H9 (cell line): ENCODE data around the gene ARMC9. TPM values are rescaled to one million over a fixed set of nuclear protein-coding genes. Genes with fewer than 3 reads are reported as not detected.

Experiments
- DNase-seq: peaks from one replicate; pipeline ENCODE4 v3.0.0-alpha.2; 2017
- H2AFZ ChIP-seq: one replicate; pipeline ENCODE4 v1.6.1; 2013; ENCODE audit warnings: mild to moderate bottlenecking, low read length, control low read depth, moderate library complexity
- H2AK5ac ChIP-seq: 2 replicates; pipeline ENCODE4 v1.6.1; 2013; ENCODE audit warnings: low read length, control low read depth, mixed read lengths; ENCODE audit not compliant: insufficient read length
- H2BK120ac ChIP-seq: one replicate; pipeline ENCODE4 v1.6.1; 2013; ENCODE audit warnings: low read depth, mild to moderate bottlenecking, low read length, control low read depth, inconsistent platforms; ENCODE audit not compliant: poor library complexity, severe bottlenecking
- H2BK12ac ChIP-seq: 2 replicates; pipeline ENCODE4 v1.6.1; 2013; ENCODE audit warnings: low read length, control low read depth, mixed read lengths, low read depth; ENCODE audit not compliant: insufficient read length
- H2BK15ac ChIP-seq: 2 replicates; pipeline ENCODE4 v1.6.1; 2013; ENCODE audit warnings: low read depth, low read length, control low read depth
- H2BK20ac ChIP-seq: one replicate; pipeline ENCODE4 v1.6.1; 2013; ENCODE audit warnings: low read depth, mild to moderate bottlenecking, low read length, control low read depth, inconsistent platforms; ENCODE audit not compliant: poor library complexity, severe bottlenecking
- H2BK5ac ChIP-seq: 2 replicates; pipeline ENCODE4 v1.6.1; 2013; ENCODE audit warnings: low read length, control low read depth, mixed read lengths; ENCODE audit not compliant: insufficient read length
- H3K14ac ChIP-seq: 2 replicates; pipeline ENCODE4 v1.6.1; 2013; ENCODE audit warnings: low read length, control low read depth; ENCODE audit not compliant: insufficient read depth
- H3K18ac ChIP-seq: 2 replicates; pipeline ENCODE4 v1.6.1; 2013; ENCODE audit warnings: low read depth, mild to moderate bottlenecking, mixed read lengths, low read length, control low read depth; ENCODE audit not compliant: insufficient read length
- H3K23ac ChIP-seq: 2 replicates; pipeline ENCODE4 v1.6.1; 2013; ENCODE audit warnings: low read length, control low read depth, mixed read lengths, low read depth; ENCODE audit not compliant: insufficient read length
- H3K23me2 ChIP-seq: 2 replicates; pipeline ENCODE4 v1.6.1; 2013; ENCODE audit warnings: low read depth, mild to moderate bottlenecking, mixed read lengths, low read length, control low read depth; ENCODE audit not compliant: insufficient read length, poor library complexity, severe bottlenecking
- H3K27ac ChIP-seq: 2 replicates; pipeline ENCODE4 v1.5.1; 2013; ENCODE audit warnings: low read length, control low read depth, mixed read lengths, low read depth; ENCODE audit not compliant: insufficient read length
- H3K27me3 ChIP-seq: 2 replicates; pipeline ENCODE4 v1.6.1; 2013; ENCODE audit warnings: low read length, control low read depth, inconsistent platforms; ENCODE audit not compliant: insufficient read depth
- H3K4ac ChIP-seq: 2 replicates; pipeline ENCODE4 v1.6.1; 2013; ENCODE audit warnings: low read depth, mild to moderate bottlenecking, control low read depth, inconsistent platforms, low read length, moderate library complexity
- H3K4me1 ChIP-seq: 2 replicates; pipeline ENCODE4 v1.6.1; 2013; ENCODE audit warnings: low read length, control low read depth, inconsistent platforms; ENCODE audit not compliant: insufficient read depth
- H3K4me2 ChIP-seq: 2 replicates; pipeline ENCODE4 v1.6.1; 2013; ENCODE audit warnings: low read length, control low read depth, mixed read lengths; ENCODE audit not compliant: insufficient read length, insufficient read depth
- H3K56ac ChIP-seq: 2 replicates; pipeline ENCODE4 v1.6.1; 2013; ENCODE audit warnings: low read depth, mild to moderate bottlenecking, mixed read lengths, low read length, control low read depth; ENCODE audit not compliant: insufficient read length
- H3K79me1 ChIP-seq: 2 replicates; pipeline ENCODE4 v1.6.1; 2013; ENCODE audit warnings: low read depth, mild to moderate bottlenecking, moderate library complexity, low read length, control low read depth, inconsistent platforms; ENCODE audit not compliant: insufficient read depth, poor library complexity, severe bottlenecking
- H3K79me2 ChIP-seq: 2 replicates; pipeline ENCODE4 v1.6.1; 2013; ENCODE audit warnings: low read length, control low read depth, inconsistent platforms; ENCODE audit not compliant: insufficient read depth
- H3K9ac ChIP-seq: 2 replicates; pipeline ENCODE4 v1.6.1; 2013; ENCODE audit warnings: low read length, control low read depth, mixed read lengths; ENCODE audit not compliant: insufficient read length; ENCODE audit errors: extremely low read depth
- H3K9me3 ChIP-seq: one replicate; pipeline ENCODE4 v1.6.1; 2013; ENCODE audit warnings: low read depth, low read length, inconsistent platforms; ENCODE audit not compliant: control insufficient read depth
- H3T11ph ChIP-seq: one replicate; pipeline ENCODE4 v1.6.1; 2013; ENCODE audit warnings: mild to moderate bottlenecking, low read length, control low read depth, inconsistent platforms
- H4K20me1 ChIP-seq: one replicate; pipeline ENCODE4 v1.6.1; 2013; ENCODE audit not compliant: control insufficient read depth, insufficient read length, insufficient read depth
- H4K5ac ChIP-seq: 2 replicates; pipeline ENCODE4 v1.6.1; 2013; ENCODE audit warnings: low read depth, mild to moderate bottlenecking, mixed read lengths, low read length, control low read depth; ENCODE audit not compliant: insufficient read length
- H4K8ac ChIP-seq: replicated peaks from 2 replicates; pipeline ENCODE4 v1.6.1; 2013; ENCODE audit warnings: low read length, control low read depth, mixed read lengths, low read depth; ENCODE audit not compliant: insufficient read length
- H4K91ac ChIP-seq: 2 replicates; pipeline ENCODE4 v1.6.1; 2013; ENCODE audit warnings: low read depth, mild to moderate bottlenecking, moderate library complexity, mixed read lengths, low read length, control low read depth; ENCODE audit not compliant: insufficient read length
- H3K27ac Mint-ChIP-seq, 3 experiments: 2 replicates in 2 of 3; 3 replicates in 1 of 3; pipeline ENCODE4 v1.8.0; 2020 to 2021; ENCODE audit warnings: mixed read lengths in 3 of 3, mild to moderate bottlenecking in 1 of 3, moderate library complexity in 1 of 3
- H3K27me3 Mint-ChIP-seq: 2 replicates; pipeline ENCODE4 v1.8.0; 2021; ENCODE audit warnings: low read depth, mild to moderate bottlenecking, moderate library complexity, mixed read lengths
- H3K36me3 Mint-ChIP-seq, 3 experiments: 2 replicates in 2 of 3; 3 replicates in 1 of 3; pipeline ENCODE4 v1.8.0; 2020 to 2021; ENCODE audit warnings: low read depth in 3 of 3, mixed read lengths in 3 of 3; ENCODE audit not compliant: insufficient read depth in 1 of 3
- H3K4me1 Mint-ChIP-seq, 2 experiments: 2 replicates each; pipeline ENCODE4 v1.8.0; 2020; ENCODE audit warnings: mixed read lengths in 2 of 2
- H3K4me3 Mint-ChIP-seq, 2 experiments: 2 replicates in 1 of 2; 3 replicates in 1 of 2; pipeline ENCODE4 v1.8.0; 2020 to 2021; ENCODE audit warnings: mild to moderate bottlenecking in 2 of 2, mixed read lengths in 2 of 2, moderate library complexity in 1 of 2
- H3K9me3 Mint-ChIP-seq, 2 experiments: 2 replicates in 1 of 2; 3 replicates in 1 of 2; pipeline ENCODE4 v1.8.0; 2020; ENCODE audit warnings: mild to moderate bottlenecking in 2 of 2, mixed read lengths in 2 of 2, moderate library complexity in 1 of 2
- WGBS: extraction: QIAGEN DNeasy Blood & Tissue Kit; methylation state at CpG from one replicate; pipeline ENCODE4 v1.1.7; 2013; ENCODE audit warnings: missing lambda C conversion rate, low lambda C conversion rate, mixed read lengths; ENCODE audit not compliant: insufficient read length; ENCODE audit errors: extremely low coverage; 5-methylcytosine and 5-hydroxymethylcytosine counted together
- total RNA-seq: library from RNA; stranded (reverse); gene quantifications from 2 replicates; pipeline ENCODE4 v1.2.1, GENCODE V29; 2021
- TF ChIP-seq, protein P1 (sequence below): fragments of 200-600 bp; sonication (generic); conservative IDR thresholded peaks from 3 replicates; pipeline ENCODE4 v1.8.0; 2021; ENCODE audit warnings: antibody characterized with exemption, mild to moderate bottlenecking

ARMC9 gene
- total RNA-seq, 1 experiment from 2014 or later: 37.6 TPM

DNA sequence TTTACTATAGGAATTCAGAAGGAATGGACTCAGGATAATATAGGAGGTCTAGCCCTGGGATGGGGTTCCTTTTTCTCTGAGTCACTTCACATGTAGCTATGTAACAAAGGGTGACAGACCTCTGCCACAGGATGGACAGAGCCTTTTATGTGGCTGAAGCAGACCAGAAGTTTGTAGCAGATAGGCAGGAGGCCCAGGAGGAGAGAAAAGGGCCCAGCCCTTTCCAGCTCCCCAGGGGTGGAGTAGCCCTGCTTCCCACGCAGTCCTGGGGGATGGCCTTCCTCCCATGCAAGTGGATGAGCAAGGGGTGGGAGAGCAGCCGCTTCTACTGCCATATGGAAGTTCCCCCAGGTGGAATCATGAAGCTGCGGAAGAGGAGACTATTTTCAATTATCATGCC, 40.3 kb downstream of the ARMC9 start:
- no CpG with 5 or more reads among the region's 3 CpGs for WGBS
- Mint-ChIP-seq H3K4me1 (no peaks in the 10 kb centered on the region), H3K27ac (no peak overlapping the region), H3K27me3 (no peaks in the 10 kb centered on the region), H3K36me3 (peaks cover 7 to 54% (median 27%) of the 10 kb centered on the region in 3 experiments; a peak in 5 of 7 replicates), H3K9me3 (no peaks in the 10 kb centered on the region), H3K4me3 (no peak overlapping the region)
- no peak overlapping the region for H3K27ac ChIP-seq
- no peaks in the 10 kb centered on the region for H3K9me3 ChIP-seq
- no peaks in the 10 kb centered on the region for H3K79me1 ChIP-seq
- H2BK15ac ChIP-seq: no peak overlapping the region
- no peaks in the 10 kb centered on the region for H3K4me1 ChIP-seq
- TF ChIP-seq, protein P1, sequence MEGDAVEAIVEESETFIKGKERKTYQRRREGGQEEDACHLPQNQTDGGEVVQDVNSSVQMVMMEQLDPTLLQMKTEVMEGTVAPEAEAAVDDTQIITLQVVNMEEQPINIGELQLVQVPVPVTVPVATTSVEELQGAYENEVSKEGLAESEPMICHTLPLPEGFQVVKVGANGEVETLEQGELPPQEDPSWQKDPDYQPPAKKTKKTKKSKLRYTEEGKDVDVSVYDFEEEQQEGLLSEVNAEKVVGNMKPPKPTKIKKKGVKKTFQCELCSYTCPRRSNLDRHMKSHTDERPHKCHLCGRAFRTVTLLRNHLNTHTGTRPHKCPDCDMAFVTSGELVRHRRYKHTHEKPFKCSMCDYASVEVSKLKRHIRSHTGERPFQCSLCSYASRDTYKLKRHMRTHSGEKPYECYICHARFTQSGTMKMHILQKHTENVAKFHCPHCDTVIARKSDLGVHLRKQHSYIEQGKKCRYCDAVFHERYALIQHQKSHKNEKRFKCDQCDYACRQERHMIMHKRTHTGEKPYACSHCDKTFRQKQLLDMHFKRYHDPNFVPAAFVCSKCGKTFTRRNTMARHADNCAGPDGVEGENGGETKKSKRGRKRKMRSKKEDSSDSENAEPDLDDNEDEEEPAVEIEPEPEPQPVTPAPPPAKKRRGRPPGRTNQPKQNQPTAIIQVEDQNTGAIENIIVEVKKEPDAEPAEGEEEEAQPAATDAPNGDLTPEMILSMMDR: no peak
- no peaks in the 10 kb centered on the region for H3K27me3 ChIP-seq
- no peak overlapping the region for H2AK5ac ChIP-seq
- no peak overlapping the region for H3K4ac ChIP-seq
- no peak overlapping the region for H4K8ac ChIP-seq
- H2AFZ ChIP-seq: no peak overlapping the region
- H2BK5ac ChIP-seq: no peak overlapping the region
- no peak overlapping the region for H2BK12ac ChIP-seq
- H2BK20ac ChIP-seq: no peak overlapping the region
- no peak overlapping the region for H3K56ac ChIP-seq
- no peak overlapping the region for H3K18ac ChIP-seq
- no peak for DNase-seq
- no peak overlapping the region for H3K23ac ChIP-seq
- H4K91ac ChIP-seq: no peak overlapping the region
- H3K79me2 ChIP-seq: no peaks in the 10 kb centered on the region
- H3K23me2 ChIP-seq: no peaks in the 10 kb centered on the region
- H3K4me2 ChIP-seq: no peak overlapping the region
- H4K20me1 ChIP-seq: no peaks in the 10 kb centered on the region
- H3K14ac ChIP-seq: no peak overlapping the region
- no peak overlapping the region for H3K9ac ChIP-seq
- no peak overlapping the region for H3T11ph ChIP-seq
- H2BK120ac ChIP-seq: no peak overlapping the region
- no peak overlapping the region for H4K5ac ChIP-seq
